H1 (cell line): ENCODE measurements around the gene FAM174B. TPM values are rescaled to one million over a fixed set of nuclear protein-coding genes. Genes with fewer than 3 reads are reported as not detected.

Source experiments
- CTCF ChIA-PET: fragments of 300-600 bp; sonication (Branson Sonifier 250); formaldehyde crosslinking; loops from one replicate; lab custom pipeline; 2021; ENCODE audit not compliant: partially characterized antibody; lab: Charles Lee
- POLR2A ChIA-PET: fragments of 300-600 bp; sonication (Branson Sonifier 250); formaldehyde crosslinking; loops from one replicate; lab custom pipeline; 2021; ENCODE audit warnings: inconsistent platforms; ENCODE audit not compliant: partially characterized antibody; lab: Charles Lee
- DNase-seq, 2 experiments: peaks; one replicate each; pipeline versions ENCODE4 v3.0.0 to v3.0.0-alpha.2; 2010 to 2022; ENCODE audit warnings: low spot score in 2 of 2, low read depth in 1 of 2, mixed read lengths in 1 of 2
- FAIRE-seq: peaks from 2 replicates; lab custom pipeline; 2011; peaks lifted over from hg19 to GRCh38; lab: Jason Lieb, UNC
- H2AFZ ChIP-seq: 2 replicates; pipeline ENCODE4 v1.8.1; 2012; ENCODE audit warnings: low read length, inconsistent platforms
- H2AK5ac ChIP-seq: 2 replicates; pipeline ENCODE4 v1.6.1; 2013; ENCODE audit warnings: low read depth, low read length
- H2BK120ac ChIP-seq: replicated peaks from 2 replicates; pipeline ENCODE3; 2013; ENCODE audit warnings: low read depth, low read length, inconsistent platforms
- H2BK12ac ChIP-seq: 2 replicates; pipeline ENCODE4 v1.6.1; 2013; ENCODE audit warnings: low read depth, low read length
- H2BK15ac ChIP-seq: 2 replicates; pipeline ENCODE4 v1.6.1; 2013; ENCODE audit warnings: low read length
- H2BK20ac ChIP-seq: 2 replicates; pipeline ENCODE4 v1.6.1; 2013; ENCODE audit warnings: low read length
- H2BK5ac ChIP-seq: 2 replicates; pipeline ENCODE4 v1.6.1; 2013; ENCODE audit warnings: low read depth, low read length
- H3K14ac ChIP-seq: 2 replicates; pipeline ENCODE4 v1.6.1; 2013; ENCODE audit warnings: inconsistent platforms; ENCODE audit not compliant: insufficient read length
- H3K18ac ChIP-seq: 2 replicates; pipeline ENCODE4 v1.6.1; 2013; ENCODE audit warnings: low read length; ENCODE audit errors: extremely low read depth
- H3K23ac ChIP-seq: 2 replicates; pipeline ENCODE4 v1.6.1; 2013; ENCODE audit warnings: inconsistent platforms; ENCODE audit not compliant: insufficient read length
- H3K23me2 ChIP-seq: 2 replicates; pipeline ENCODE4 v1.6.1; 2013; ENCODE audit warnings: low read depth, low read length
- H3K27ac ChIP-seq: 2 replicates; pipeline ENCODE4 v1.6.1; 2011; ENCODE audit warnings: low read depth, low read length, inconsistent platforms
- H3K27me3 ChIP-seq, 4 experiments: replicated peaks in 1 of 4; 1 replicate in 1 of 4; 2 replicates in 3 of 4; pipeline versions ENCODE4 v1.6.1 to v1.8.1; 2011 to 2013; ENCODE audit warnings: low read length in 3 of 4, mild to moderate bottlenecking in 3 of 4, inconsistent platforms in 2 of 4, mixed read lengths in 2 of 4, moderate library complexity in 1 of 4; ENCODE audit not compliant: control insufficient read depth in 3 of 4, insufficient read depth in 3 of 4; ENCODE audit errors: extremely low read depth in 1 of 4
- H3K36me3 ChIP-seq, 4 experiments: 2 replicates each; pipeline versions ENCODE4 v1.6.1 to v1.8.1; 2011 to 2013; ENCODE audit warnings: mild to moderate bottlenecking in 4 of 4, low read length in 3 of 4, moderate library complexity in 2 of 4, control low read depth in 1 of 4, inconsistent platforms in 1 of 4; ENCODE audit not compliant: insufficient read depth in 4 of 4, control insufficient read depth in 2 of 4
- H3K4ac ChIP-seq: replicated peaks from 2 replicates; pipeline ENCODE3; 2013; ENCODE audit warnings: low read length, low read depth, mixed read lengths, inconsistent platforms; ENCODE audit not compliant: insufficient read length
- H3K4me1 ChIP-seq, 4 experiments: replicated peaks in 1 of 4; 1 replicate in 1 of 4; 2 replicates in 3 of 4; pipeline versions ENCODE4 v1.6.1 to v1.8.1; 2011 to 2013; ENCODE audit warnings: low read length in 3 of 4, inconsistent platforms in 2 of 4, mixed read lengths in 1 of 4; ENCODE audit not compliant: insufficient read depth in 4 of 4, control insufficient read depth in 3 of 4
- H3K4me2 ChIP-seq, 2 experiments: 2 replicates each; pipeline versions ENCODE4 v1.6.1 to v1.8.1; 2011 to 2013; ENCODE audit warnings: low read depth in 2 of 2, low read length in 2 of 2, control low read depth in 1 of 2, inconsistent platforms in 1 of 2, mild to moderate bottlenecking in 1 of 2; ENCODE audit not compliant: insufficient read depth in 1 of 2
- H3K4me3 ChIP-seq, 4 experiments: fragments of 200-600, 300-600 bp in 1 of 4; sonication (generic), shearing (Covaris generic), sonication (Bioruptor Twin) in 1 of 4; 2 replicates each; pipeline versions ENCODE4 v1.5.1 to v1.8.1; 2011 to 2016; ENCODE audit warnings: low read length in 4 of 4, low read depth in 3 of 4, control low read depth in 2 of 4, inconsistent platforms in 2 of 4, mild to moderate bottlenecking in 2 of 4, mixed read lengths in 1 of 4, moderate library complexity in 1 of 4; ENCODE audit not compliant: insufficient read depth in 2 of 4; ENCODE audit errors: extremely low read depth in 1 of 4
- H3K56ac ChIP-seq: replicated peaks from 2 replicates; pipeline ENCODE3; 2013; ENCODE audit warnings: low read depth, mild to moderate bottlenecking, mixed read lengths, low read length, inconsistent platforms; ENCODE audit not compliant: insufficient read length
- H3K79me1 ChIP-seq: 2 replicates; pipeline ENCODE4 v1.6.1; 2013; ENCODE audit warnings: low read depth, low read length, control low read depth
- H3K79me2 ChIP-seq, 2 experiments: 2 replicates each; pipeline versions ENCODE4 v1.6.1 to v1.8.1; 2012 to 2013; ENCODE audit warnings: low read length in 2 of 2, mild to moderate bottlenecking in 2 of 2, inconsistent platforms in 1 of 2; ENCODE audit not compliant: insufficient read depth in 2 of 2, control insufficient read depth in 1 of 2
- H3K9ac ChIP-seq, 4 experiments: replicated peaks in 1 of 4; 1 replicate in 1 of 4; 2 replicates in 3 of 4; pipeline versions ENCODE4 v1.6.1 to v1.8.1; 2011 to 2013; ENCODE audit warnings: low read depth in 3 of 4, low read length in 3 of 4, control low read depth in 2 of 4, mild to moderate bottlenecking in 2 of 4, moderate library complexity in 2 of 4, inconsistent platforms in 1 of 4; ENCODE audit errors: extremely low read depth in 1 of 4
- H3K9me3 ChIP-seq, 2 experiments: 2 replicates each; pipeline versions ENCODE4 v1.6.1 to v1.8.1; 2012 to 2013; ENCODE audit warnings: mild to moderate bottlenecking in 2 of 2, moderate library complexity in 2 of 2, control low read depth in 1 of 2, inconsistent platforms in 1 of 2, low read depth in 1 of 2, low read length in 1 of 2, mixed read lengths in 1 of 2; ENCODE audit not compliant: insufficient read depth in 2 of 2
- H4K20me1 ChIP-seq, 2 experiments: replicated peaks in 1 of 2; 2 replicates each; pipeline versions ENCODE3 to v1.8.1; 2011 to 2013; ENCODE audit warnings: inconsistent platforms in 2 of 2, low read length in 2 of 2, mild to moderate bottlenecking in 1 of 2; ENCODE audit not compliant: insufficient read depth in 2 of 2, control insufficient read depth in 1 of 2
- H4K5ac ChIP-seq: 2 replicates; pipeline ENCODE4 v1.6.1; 2013; ENCODE audit warnings: low read length, low read depth, mixed read lengths, inconsistent platforms; ENCODE audit not compliant: insufficient read length
- H4K8ac ChIP-seq: 2 replicates; pipeline ENCODE4 v1.8.0; 2013; ENCODE audit warnings: mild to moderate bottlenecking, moderate library complexity, low read length, inconsistent platforms; ENCODE audit not compliant: insufficient read depth; ENCODE audit errors: extremely low read depth
- H4K91ac ChIP-seq: replicated peaks from 2 replicates; pipeline ENCODE3; 2013; ENCODE audit warnings: low read length, mixed read lengths, inconsistent platforms; ENCODE audit not compliant: insufficient read length
- CBX5 ChIP-seq: fragments of 300-800, 300-1000 bp; sonication (generic); IDR thresholded peaks from 2 replicates; pipeline ENCODE4 v1.7.1; 2016; ENCODE audit warnings: antibody characterized with exemption, low read length, low read depth
- CHD1 ChIP-seq: IDR thresholded peaks from 2 replicates; pipeline ENCODE4 v1.6.1; 2012; ENCODE audit warnings: low read depth, low read length, improper control_type of control experiment
- FOSL1 ChIP-seq: IDR thresholded peaks from 2 replicates; pipeline ENCODE4 v1.6.1; 2011; ENCODE audit warnings: mild to moderate bottlenecking, low read depth, low read length, moderate library complexity; ENCODE audit not compliant: insufficient read depth
- HDAC6 ChIP-seq: IDR thresholded peaks from one replicate; pipeline ENCODE4 v1.7.1; 2012; ENCODE audit warnings: low read depth, mild to moderate bottlenecking, inconsistent platforms, low read length, moderate library complexity
- PHF8 ChIP-seq: fragments of 200-600 bp; sonication (generic); conservative IDR thresholded peaks from 2 replicates; pipeline ENCODE4 v1.7.1; 2012; ENCODE audit warnings: low read depth, mild to moderate bottlenecking, inconsistent platforms, low read length, moderate library complexity
- SIN3A ChIP-seq, 2 experiments: IDR thresholded peaks in 1 of 2; conservative IDR thresholded peaks in 1 of 2; 2 replicates each; pipeline ENCODE4 v1.6.1; 2011 to 2012; ENCODE audit warnings: low read length in 2 of 2, improper control_type of control experiment in 1 of 2, low read depth in 1 of 2, mild to moderate bottlenecking in 1 of 2
- SP4 ChIP-seq: IDR thresholded peaks from 2 replicates; pipeline ENCODE4 v1.6.1; 2012; ENCODE audit warnings: low read length, inconsistent platforms
- TAF1 ChIP-seq: IDR thresholded peaks from 2 replicates; pipeline ENCODE4 v1.6.1; 2011; ENCODE audit warnings: mild to moderate bottlenecking, low read depth, low read length
- TAF7 ChIP-seq: optimal IDR thresholded peaks from 2 replicates; pipeline ENCODE3; 2011; ENCODE audit warnings: low read depth, mild to moderate bottlenecking, inconsistent platforms, low read length, moderate library complexity, borderline replicate concordance
- TBP ChIP-seq: IDR thresholded peaks from 2 replicates; pipeline ENCODE4 v1.6.1; 2011; ENCODE audit warnings: low read depth, low read length, improper control_type of control experiment
- TCF12 ChIP-seq: IDR thresholded peaks from 2 replicates; pipeline ENCODE4 v1.6.1; 2011; ENCODE audit warnings: low read depth, mild to moderate bottlenecking, low read length
- ZNF274 ChIP-seq: IDR thresholded peaks from 2 replicates; pipeline ENCODE4 v1.7.0; 2012; ENCODE audit warnings: low read length, borderline replicate concordance; ENCODE audit errors: extremely low read depth
- WGBS, 2 experiments: shearing (Covaris generic) in 1 of 2; methylation state at CpG; one replicate each; pipeline versions ENCODE4 v1.1.6 to v1.1.7; 2013 to 2015; ENCODE audit warnings: low lambda C conversion rate in 2 of 2, mixed read lengths in 2 of 2, inconsistent platforms in 1 of 2, low coverage in 1 of 2, missing lambda C conversion rate in 1 of 2; ENCODE audit not compliant: insufficient replicate concordance in 2 of 2, insufficient coverage in 1 of 2, insufficient read length in 1 of 2; ENCODE audit errors: extremely low coverage in 1 of 2, missing lambda C conversion rate in 1 of 2; 5-methylcytosine and 5-hydroxymethylcytosine counted together
- polyA plus RNA-seq, 7 experiments: library from polyadenylated mRNA; depleted of rRNA in 3 of 7; stranded (reverse) in 5 of 7; unstranded in 2 of 7; fragments of >200 nt in 5 of 7; fragments of 200-250 nt in 2 of 7; gene quantifications; 1 replicate in 5 of 7; 2 replicates in 1 of 7; 4 replicates in 1 of 7; pipeline versions ENCODE4 v1.2.1 to v1.2.3, GENCODE V29; 2011 to 2013; ENCODE audit warnings: missing spikeins in 2 of 7, mixed read lengths in 2 of 7
- total RNA-seq: library from RNA; stranded (reverse); fragmentation: NEBNext Ultra II Directional; extraction: Animal tissue kit (Norgen Biotek cat#: 25700); gene quantifications from 2 replicates; pipeline ENCODE4 v1.2.1, GENCODE V29; 2021

The FAM174B gene
- total and polyA plus RNA-seq, 2 of the 8 experiments (the other 6 are each of a cell fraction or from before 2014, with no cell fraction given), result 9.3 to 35.2 TPM

DNA sequence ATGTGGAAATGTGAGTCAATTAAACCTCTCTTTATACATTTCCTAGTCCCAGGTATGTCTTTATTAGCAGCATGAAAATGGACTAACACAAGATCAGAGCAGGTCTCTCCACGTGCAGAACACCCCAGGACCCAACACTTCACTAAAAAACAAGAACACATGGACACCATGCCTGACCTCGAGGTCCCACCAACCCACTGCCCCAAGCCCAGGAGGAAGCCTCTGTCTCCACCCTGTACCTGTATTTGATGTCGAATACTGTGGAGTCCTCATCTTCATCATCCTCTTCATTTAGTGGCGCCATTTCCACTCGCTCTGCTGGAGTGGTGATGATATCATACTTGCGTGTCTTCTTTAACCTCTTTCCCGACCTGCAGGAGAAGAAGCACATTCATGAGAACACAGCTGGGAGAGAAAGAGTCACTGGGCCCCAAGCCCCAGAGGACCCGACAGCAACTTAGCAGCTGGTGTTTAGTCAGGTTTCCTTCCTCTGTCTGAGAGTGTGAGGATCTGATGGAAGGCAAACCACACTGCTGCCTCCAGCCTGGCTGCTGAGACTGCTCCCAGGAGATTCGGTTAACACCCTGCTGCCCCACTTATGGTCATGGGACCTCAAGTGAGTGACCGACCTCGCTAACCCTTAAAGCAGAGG lies 25.5 kb downstream of the FAM174B start:
- FAIRE-seq (no peak), DNase-seq (no peak)
- Histone ChIP-seq H4K8ac (no peak overlapping the region; the same call in 1 of the 2 replicates), H4K91ac (no peak overlapping the region), H3K9me3 (peaks cover 0 to 2% of the 10 kb centered on the region in 2 experiments; a peak in 1 of 4 replicates), H3K79me1 (peaks cover 7% of the 10 kb centered on the region), H3K27me3 (no peaks in the 10 kb centered on the region), H2BK5ac (no peak overlapping the region), H2BK120ac (no peak overlapping the region), H3K18ac (no peak overlapping the region), H3K56ac (no peak overlapping the region), H3K4me2 (no peak overlapping the region), H3K36me3 (peaks cover 0 to 9% (median 0%) of the 10 kb centered on the region in 4 experiments; a peak in 2 of 8 replicates), H3K23ac (no peak overlapping the region), H3K4ac (no peak overlapping the region), H4K20me1 (no peaks in the 10 kb centered on the region), H3K79me2 (peaks cover 0 to 3% of the 10 kb centered on the region in 2 experiments; a peak in 1 of 4 replicates), H3K9ac (no peak overlapping the region), H3K14ac (no peak overlapping the region), H4K5ac (no peak overlapping the region), H2AFZ (no peak overlapping the region), H2BK15ac (no peak overlapping the region), H3K27ac (no peak overlapping the region), H3K23me2 (no peaks in the 10 kb centered on the region), H2AK5ac (no peak overlapping the region), H2BK20ac (no peak overlapping the region), H2BK12ac (no peak overlapping the region), H3K4me3 (no peak overlapping the region), H3K4me1 (peaks cover 0 to 2% (median under 1%) of the 10 kb centered on the region in 4 experiments; a peak in 2 of 7 replicates)
- CTCF ChIA-PET, result interaction anchor here (1.0 to 1.5 kb wide), 4 partner anchors 10 to 108 kb away, joined by 3 to 6 read pairs (median 4); partner anchors contain the start of gene FAM174B
- 94% methylated on average over 11 of the region's 11 CpGs; no CpG with 5 or more reads in 1 of the 2 experiments for WGBS, 2 experiments
- POLR2A ChIA-PET, result no interaction called here
- TF ChIP-seq ZNF274 (no peak), TAF1 (no peak), HDAC6 (no peak), CBX5 (no peak), TAF7 (no peak), CHD1 (no peak), SP4 (no peak), PHF8 (no peak), TCF12 (no peak), FOSL1 (no peak), SIN3A (conservative IDR thresholded peaks at IDR 0.05 in 1 of 2, IDR thresholded peaks at IDR 0.05 in 1 of 2; ENCODE audit: low read depth in 1 of 2, low read length in 2 of 2) (no peak), TBP (no peak)
